NOMO-1 treated with dmso at 0.1 percent for 144 hours (cell line): ENCODE results near the gene OR2Y1.
"Not testable (repeated sequence)": the region's sequence is repeated elsewhere in the genome, so short reads cannot be mapped to it uniquely, and the experiment has no call there.

ENCODE experiments used
- DNase-seq: peaks from one replicate; lab custom pipeline; 2025; ENCODE audit not compliant: unreplicated experiment; lab: John Stamatoyannopoulos, UW

Gene OR2Y1, protein sequence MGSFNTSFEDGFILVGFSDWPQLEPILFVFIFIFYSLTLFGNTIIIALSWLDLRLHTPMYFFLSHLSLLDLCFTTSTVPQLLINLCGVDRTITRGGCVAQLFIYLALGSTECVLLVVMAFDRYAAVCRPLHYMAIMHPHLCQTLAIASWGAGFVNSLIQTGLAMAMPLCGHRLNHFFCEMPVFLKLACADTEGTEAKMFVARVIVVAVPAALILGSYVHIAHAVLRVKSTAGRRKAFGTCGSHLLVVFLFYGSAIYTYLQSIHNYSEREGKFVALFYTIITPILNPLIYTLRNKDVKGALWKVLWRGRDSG

DNA sequence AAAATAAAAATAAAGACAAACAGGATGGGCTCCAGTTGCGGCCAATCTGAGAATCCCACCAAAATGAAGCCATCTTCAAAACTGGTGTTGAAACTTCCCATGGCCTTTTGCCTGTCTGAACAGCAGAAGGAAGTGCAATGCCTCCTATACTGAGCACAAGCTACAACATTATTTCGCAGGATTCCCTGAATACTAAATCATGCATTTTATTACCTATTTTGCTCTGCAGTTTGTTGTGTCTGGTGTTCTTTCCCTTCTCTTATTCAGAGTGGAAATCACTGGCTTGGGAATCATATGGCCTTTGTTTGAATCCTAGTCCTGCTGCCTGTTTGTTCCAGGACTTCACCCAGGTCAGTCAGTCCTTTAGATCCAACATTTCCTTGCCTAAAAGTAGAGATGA is at the start of gene OR2Y1:
TSS of gene OR2Y1 (minus strand) at position 101 of the 400 bp plus-strand sequence. CDS start at position 101, 0 bp downstream.
- no peak for DNase-seq

DNA sequence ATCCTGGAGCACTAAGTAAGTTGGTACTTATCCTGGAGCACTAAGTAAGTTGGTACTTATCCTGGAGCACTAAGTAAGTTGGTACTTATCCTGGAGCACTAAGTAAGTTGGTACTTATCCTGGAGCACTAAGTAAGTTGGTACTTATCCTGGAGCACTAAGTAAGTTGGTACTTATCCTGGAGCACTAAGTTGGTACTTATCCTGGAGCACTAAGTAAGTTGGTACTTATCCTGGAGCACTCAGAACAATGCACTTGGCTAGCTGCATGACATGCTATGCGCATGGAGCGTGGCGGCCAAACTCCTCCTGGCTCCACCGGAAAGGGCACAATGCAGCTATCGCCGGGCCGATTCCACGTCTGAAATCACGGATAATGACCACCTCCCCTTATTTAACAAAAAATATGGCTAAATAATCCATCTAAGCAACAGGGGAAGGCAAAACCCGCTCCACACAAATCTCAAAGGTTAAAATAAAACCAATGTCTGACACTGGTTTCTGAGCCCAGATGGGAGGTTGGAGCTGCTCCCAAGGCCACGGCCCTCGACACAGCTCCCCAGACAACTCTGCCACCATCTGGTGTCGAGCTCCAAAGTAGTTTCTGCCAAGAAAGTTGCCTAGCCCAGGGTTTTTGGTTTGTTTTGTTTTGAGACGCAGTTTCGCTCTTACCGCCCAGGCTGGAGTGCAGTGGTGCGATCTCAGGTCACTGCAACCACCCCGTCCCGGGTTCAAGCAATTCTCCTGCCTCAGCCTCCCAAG is 49.0 kb upstream of the OR2Y1 start:
- DNase-seq: not testable (repeated sequence)

DNA sequence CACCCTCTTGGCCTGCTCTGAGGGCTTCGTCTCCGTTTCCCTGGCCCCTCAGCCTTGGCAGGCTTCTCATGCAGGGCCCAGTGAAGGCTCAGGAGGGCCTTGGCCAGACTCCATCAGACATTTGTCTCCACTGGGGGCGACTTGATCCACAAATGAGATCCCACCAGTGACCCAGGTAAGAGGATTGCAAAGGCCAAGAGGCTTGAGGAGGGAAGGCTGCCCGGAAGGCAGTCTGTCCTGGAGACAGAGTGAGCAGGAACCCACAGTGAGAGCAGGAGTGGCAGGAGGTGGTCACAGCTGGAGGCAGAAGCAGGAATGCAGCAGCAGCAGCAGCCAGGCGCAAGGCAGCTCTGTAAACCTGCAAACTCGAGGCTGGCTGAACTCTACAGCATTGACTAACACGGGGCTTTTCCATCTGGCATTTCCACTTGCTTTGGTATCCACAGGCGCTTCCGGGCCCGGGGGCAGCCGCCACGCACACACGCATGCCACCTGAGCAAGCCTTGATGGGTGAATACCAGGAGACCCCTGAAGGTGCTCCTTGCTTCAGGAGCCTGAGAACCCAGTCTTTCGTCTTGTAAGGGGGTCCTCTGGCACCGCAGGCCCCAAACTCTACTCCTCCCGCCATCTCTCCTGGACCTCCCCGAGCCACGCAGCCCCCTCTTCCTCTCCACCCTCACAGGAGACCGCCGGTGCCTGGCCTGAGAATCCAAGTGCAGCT is 48.0 kb upstream of the OR2Y1 start:
- no peak for DNase-seq

DNA sequence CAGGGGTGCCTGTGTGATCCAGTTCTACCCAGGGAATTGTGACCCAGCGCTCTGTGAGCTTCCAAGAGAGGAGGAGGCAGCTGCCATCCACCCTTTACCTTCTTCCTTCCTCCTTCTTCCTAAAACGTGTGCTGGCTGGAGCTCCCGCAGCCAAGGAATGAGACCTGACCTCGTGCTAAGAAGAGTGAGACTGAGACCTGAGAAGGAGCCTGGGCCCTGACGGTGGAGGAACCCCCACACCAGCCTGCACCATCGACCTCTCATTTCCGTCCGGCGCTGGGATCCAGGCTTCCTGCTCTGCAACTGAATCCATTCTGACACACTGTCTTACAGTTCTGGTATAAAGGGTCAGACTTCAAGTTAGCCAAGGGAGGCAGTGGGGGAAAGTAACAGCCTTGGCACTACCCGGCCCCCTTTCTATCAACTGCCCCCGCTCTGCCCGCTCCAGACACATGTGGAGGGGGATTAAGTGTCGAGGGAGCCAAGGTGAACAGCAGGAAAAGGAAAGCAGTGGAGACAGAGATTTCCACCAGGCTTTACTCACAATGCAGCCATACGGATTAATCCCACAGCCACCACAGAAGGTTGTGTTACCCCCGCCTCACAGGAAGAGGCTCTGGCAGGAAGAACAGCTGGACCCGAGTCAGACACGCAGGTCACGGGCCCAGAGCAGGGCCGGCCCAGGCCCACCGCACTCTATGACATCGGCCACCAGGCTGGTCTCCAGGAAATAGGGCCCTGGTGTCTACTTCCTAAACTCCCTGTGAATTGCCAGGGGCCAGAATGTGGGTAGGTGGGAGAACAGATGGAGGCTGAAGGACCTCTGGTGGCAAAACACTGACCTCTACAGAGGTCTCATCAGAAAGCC is 46.9 kb upstream of the OR2Y1 start:
- DNase-seq: no peak

DNA sequence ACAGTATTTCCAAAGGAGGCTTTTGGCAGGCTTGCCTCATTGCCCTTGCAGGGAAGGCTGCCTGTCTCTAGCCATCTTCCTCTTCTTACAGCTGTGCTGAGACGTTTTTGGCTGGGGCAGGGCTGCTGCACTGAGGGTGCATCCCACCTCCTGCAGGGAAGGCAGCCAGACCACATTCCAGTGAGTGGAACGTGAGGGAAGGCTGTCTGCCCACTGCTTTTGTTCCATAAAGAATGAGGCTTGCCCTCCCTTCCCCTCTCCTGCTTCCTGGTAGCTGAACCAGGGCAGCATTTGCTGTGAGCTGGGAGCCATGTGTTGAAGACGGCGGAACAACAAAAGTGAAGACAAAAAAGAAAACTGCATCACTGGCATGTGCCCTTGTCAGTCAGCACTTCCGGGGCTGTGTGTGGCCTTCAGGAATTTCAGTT is 46.0 kb upstream of the OR2Y1 start:
- no peak for DNase-seq

DNA sequence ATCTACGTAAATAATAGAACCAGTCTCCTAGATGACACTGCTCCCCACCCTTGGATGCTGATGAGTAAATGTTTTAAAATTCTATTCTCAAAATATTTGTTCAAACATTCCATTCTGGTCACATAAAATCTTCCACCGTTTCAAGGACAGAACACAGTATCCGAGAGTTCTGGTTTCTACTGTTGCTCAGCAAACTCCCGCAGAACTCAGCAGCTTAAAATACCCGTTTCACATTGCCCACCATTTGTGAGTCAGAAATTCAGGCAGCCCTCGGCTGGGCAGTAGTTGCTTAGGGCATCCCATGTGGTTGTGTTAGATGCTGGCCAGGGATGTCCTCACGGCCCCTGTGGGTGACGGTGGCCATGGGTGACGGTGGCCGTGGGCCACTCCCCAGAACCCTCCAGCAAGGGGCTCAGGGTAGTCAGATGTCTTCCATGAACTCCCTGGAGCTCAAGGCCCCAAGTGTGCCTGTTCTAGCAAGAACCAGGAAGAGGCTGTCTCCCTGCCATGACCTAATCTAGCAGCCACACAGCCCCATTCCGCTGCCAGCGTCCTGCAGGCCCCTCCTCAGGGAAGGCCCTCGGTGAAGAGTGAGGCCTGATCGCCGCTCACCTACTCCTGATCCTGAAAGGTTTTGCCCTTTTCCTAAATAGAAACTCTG is 45.4 kb upstream of the OR2Y1 start:
- no peak for DNase-seq

DNA sequence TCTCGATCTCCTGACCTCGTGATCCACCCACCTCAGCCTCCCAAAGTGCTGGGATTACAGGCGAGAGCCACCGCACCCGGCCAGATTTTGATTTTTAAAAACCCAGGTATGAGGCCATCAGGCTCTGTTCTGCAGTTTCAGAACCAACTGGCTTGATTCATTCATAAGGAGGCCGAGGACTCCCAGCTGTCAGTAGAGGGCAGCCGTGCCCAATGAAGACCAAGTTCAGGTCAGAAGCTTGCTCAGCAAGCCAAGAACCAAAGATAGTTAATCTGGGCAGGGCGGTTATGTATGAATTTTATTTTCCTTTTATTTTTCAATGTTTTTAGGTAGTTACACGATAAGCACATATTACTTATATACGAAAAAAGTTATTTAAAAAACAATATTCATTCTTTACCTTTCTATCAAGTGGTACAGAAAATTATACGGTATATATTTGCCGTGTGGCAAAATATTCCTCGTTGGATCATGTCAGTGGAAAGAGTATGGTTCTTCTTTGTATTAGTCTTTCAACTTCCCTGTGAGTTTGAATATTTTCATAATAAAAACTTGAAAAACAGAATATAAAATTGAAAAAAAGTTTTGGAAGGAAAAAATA is 44.7 kb upstream of the OR2Y1 start:
- peak; percentile 2 for DNase-seq

DNA sequence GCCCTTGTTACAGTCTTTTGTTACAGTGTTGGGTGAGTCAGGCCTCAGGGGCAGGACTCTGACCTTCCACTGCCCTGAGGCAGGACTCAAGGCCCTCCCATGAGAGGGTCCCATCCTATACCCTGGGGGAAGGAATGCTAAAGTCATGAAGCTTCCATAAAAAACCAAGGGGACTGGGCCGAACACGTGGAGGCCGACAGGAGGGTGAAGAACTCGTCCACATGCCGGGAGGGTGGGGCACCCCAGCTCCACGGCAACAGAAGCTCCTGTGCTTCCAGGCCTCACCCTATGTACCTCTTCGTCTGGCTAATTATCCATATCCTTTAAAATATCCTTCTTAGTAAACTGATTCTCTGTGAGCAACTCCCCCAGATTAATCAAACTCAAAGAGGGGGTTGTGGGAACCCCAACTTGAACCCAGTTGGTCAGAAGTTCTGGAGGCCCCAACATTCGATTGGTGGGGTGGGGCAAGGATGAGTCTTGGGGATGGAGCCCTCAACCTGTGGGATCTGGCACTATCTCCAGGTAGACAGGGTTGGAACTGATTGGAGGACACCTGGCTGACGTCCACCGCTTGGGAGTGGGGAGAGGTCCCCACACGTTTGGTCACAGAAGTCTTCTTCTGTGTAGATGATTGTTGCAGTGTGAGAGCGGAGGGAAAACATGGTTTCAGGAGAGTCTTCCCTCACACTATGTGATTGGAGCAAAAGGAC is 43.6 kb upstream of the OR2Y1 start:
- no peak for DNase-seq

DNA sequence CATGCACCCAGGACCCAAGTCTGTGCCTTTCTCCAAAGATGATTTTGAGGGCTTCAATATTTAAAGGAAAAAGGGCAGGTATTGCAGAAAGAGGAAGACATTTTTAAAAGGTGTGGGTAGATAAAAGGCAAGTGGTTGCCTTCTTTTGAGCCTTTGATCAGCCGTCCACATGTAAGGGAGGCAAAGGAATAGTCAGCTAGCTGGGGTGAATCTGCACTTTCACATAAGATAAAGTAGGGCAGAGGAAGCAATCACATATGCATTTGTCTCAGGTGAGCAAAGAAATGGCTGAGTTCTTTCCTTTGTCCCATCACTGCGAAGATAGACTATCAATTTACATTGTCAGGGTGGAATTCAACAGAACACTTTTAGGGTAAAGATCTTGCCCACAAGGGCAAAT is 42.9 kb upstream of the OR2Y1 start:
- DNase-seq: no peak

DNA sequence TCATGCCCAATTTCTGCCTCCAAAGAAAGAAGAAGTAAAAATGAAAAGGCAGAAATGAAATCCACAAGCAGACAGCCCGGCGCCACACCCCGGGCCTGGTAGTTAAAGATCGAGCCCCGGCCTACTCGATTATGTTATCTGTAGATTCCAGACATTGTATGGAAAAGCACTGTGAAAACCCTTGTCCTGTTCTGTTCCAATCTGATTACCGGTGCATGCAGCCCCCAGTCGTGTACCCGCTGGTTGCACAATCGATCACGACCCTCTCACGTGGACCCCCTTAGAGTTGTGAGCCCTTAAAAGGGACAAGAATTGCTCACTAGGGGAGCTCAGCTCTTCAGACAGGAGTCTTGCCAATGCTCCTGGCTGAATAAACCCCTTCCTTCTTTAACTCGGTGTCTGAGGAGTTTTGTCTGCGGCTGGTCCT is 42.1 kb upstream of the OR2Y1 start:
- not testable (repeated sequence) for DNase-seq

DNA sequence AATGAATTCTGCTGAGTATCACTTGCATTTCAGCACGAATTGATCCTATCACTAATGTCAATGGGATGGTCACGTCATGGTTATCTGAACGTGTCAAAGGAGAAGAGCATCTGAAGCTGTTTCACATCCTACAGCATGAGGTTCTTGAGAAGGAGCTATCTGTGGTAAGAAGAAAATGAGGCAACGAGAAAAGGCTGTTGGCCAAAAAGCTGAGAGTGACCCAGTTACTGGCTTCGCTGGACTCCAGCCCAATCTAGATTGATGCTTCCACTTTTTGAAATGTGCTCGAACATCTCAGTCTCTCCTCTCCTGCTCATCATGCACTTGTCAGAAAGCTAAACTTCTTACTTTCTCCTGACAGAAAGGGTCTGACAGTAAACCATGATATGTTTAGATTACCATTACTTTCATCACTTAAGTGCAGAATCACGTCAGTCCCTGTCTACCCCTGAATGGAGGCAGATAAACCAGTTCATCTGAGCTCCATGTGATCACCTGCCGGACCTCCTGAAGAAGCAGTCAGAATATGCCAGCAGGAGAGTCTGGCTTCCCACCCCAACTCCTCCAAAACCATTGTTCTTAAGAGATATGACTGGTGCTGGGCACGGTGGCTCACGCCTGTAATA is 40.2 kb upstream of the OR2Y1 start:
- no peak for DNase-seq

DNA sequence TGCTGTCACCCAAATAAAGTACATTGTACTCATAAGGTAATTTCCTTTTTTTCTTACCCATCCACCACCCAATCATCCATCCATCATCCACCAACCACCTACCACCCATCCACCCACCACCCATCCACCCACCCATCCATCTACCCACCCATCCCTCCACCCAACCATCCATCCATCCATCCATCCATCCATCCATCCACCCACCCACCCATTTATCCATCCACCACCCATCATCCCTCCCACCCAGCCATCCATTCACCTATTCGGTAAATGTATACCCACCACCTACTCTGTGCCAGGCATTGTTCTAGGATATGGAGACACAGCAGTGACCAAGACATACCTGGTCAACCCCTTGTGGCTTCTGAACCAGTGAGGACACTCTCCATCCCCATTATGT is 37.6 kb upstream of the OR2Y1 start:
- DNase-seq: no peak

DNA sequence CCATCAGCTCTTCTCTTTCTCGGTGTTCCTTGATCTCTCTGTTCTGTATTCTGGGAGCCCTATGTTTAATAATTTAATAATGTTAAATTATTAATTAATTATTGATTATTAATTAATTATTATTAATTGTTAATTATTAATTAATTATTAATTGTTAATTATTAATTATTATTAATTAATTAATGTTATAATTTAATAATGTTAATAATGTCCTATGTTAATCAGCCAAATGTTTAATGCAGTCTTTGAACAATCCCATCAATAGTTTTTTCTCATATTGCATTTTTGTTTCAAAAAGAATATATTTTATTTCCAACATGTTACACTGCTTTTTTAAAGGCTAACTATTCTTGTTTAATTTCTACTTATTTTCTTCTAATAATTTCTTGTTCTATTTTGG is 36.5 kb upstream of the OR2Y1 start:
- DNase-seq: no peak

DNA sequence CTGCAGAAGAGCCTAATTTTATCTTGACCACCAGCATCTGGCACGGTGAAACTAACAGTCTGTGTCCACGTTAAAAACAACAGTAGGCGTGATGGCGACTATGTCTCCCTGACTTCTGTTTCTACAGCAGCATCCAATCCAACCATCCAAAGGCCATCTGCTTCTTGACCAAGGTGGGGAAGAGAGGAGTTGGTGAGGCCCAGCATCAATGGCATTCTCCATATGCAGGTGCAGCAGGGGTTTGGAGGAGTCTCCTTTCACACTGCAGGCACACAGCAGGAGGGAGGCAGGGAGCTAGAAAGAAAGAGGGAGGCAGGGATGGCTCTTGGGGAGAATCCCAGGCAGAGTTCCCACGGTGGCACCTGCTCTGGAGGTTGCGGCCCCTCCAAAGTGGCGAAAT is 35.8 kb upstream of the OR2Y1 start:
- DNase-seq: no peak

DNA sequence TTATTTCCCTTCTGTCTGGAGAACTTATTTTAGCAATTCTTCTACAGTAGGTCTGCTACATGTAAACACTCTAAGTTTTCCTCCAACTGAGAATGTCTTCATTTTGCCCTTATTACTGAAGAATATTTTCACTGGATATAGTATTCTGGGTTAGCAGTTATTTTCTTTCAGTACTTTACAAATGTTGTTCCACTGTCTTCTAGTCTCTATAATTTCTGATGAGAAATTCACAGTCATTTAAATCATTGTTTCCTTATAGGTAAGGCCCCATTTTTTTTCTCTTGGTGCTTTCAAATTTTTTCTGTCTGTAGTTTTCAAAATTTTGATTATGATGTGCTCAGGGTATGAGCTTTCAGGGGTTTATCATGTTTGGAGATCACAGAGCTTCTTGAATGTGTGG is 32.0 kb upstream of the OR2Y1 start:
- DNase-seq: no peak

DNA sequence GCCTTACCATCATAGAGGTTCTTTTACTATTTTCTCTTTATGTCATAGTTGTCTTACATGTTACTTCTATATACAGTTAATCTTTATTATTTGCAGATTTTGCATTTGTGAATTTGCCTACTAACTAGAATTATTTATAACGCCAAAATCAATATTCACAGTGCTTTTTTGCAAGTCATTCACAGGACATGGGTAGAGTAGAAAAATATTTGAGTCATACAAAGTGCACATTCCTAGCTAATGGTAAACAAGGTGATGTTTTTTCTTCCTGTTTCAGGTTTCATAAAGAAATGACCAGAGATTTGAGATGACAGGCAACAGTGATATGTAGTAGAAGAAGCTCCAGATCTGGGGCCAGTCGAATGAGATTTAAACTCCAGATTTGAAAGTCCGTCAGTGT is 30.0 kb upstream of the OR2Y1 start:
- DNase-seq: no peak

DNA sequence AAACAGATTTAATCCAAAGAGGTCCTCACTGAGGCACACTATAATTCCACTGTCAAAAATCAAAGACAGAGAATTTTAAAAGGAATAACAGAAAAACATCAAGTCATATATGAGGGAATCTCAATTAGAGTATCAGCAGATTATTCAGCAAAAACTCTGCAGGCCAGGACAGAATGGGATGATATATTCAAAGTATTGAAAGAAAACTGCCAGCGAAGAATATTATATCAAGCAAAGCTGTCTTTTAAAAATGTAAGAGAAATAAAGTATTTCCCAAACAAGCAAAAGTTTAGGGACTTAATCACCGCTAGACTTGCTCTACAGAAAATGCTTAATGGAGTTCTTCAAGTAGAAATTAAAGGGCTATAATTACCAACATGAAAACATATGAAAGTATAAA is 15.7 kb upstream of the OR2Y1 start:
- DNase-seq: no peak

DNA sequence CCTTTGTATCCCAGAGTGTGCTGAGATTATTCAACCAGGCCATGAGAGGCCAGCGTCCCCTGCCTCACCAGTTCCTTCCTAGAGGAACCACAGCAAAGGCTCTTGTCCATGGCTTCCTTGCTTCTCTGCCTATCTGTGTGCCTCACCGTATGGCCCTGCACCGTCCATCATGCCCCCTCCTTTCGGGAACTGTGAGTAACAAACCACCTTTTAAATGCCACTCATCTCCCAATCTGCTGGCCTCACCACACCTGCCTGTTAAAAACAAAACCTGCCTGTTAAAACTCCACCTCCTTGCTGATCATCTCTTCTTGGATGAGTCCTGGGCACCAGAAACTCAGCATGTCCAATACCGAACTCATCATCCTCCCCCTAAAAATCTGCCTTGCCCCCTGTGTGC is 4.4 kb upstream of the OR2Y1 start:
- DNase-seq: no peak

DNA sequence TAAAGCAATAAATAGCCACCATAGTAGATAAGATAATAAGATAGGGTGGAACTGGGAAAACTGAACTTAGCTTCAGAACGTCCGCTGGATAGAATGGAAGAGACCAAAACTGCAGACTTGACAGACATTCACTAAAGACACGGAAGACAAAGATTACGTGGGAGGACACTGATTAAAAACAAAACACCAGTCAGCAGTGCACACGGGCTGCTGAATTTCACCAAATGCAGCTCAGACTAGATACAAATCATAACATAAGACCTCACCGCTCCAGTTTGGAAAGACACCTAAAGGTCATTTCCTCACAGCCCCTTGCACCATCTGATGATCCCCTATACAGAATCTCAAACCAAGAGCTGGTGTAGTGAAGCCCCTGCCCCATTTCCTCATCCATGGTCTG is 2.9 kb upstream of the OR2Y1 start:
- no peak for DNase-seq
